ENCODE measurements around the gene FGF18. TPM values are rescaled to one million over a fixed set of nuclear protein-coding genes. Genes with fewer than 3 reads are reported as not detected.

FGF18 gene
- total and polyA plus RNA-seq, 10 of the 15 experiments (the other 5 are each of a cell fraction or from before 2014, with no cell fraction given), result 0.03 to 0.10 (median 0.06) TPM; not detected in 5

DNA sequence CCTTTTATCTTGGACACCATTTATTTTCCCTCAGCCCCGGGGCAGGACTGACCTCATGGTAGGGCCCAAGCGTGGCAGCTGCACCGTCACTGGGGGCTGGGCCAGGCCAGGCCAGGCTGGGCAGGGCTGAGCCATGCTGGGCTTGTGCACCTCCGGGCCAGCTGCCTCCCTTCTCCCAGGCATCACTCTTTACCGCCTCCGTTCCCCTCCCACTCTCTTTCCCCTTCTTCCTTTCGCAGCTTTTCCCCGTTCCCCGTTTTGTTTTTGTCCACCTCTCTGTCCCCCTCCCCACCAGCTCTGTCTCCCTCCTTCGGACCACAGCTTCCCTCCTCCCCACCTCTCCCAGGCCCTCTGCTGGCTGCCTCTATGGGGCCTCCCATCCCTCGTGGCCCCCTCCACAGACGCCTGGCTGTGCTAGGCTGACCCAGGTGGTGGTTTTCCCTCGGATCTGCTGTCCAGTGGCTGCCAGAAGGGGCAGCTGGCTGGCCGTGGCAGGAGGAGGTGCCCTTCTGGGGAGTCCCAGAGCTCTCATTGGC is 17.9 kb downstream of the FGF18 start:
- Histone ChIP-seq H3K27me3 (replicated peaks in 1 of 2; ENCODE audit: control insufficient read depth in 2 of 2, insufficient read depth in 2 of 2, low read length in 1 of 2) (no peaks in the 10 kb centered on the region; a peak in 2 of 4 replicates), H3K79me2 (ENCODE audit: control insufficient read depth, insufficient read depth, low read length) (no peaks in the 10 kb centered on the region), H2AFZ (ENCODE audit: control insufficient read depth, low read depth, low read length) (no peak overlapping the region), H4K20me1 (ENCODE audit: control insufficient read depth, insufficient read depth) (no peaks in the 10 kb centered on the region), H3K27ac (ENCODE audit: control insufficient read depth, insufficient read depth) (no peak overlapping the region), H3K9me3 (replicated peaks; ENCODE audit: control insufficient read depth, insufficient read depth, low read length) (no peaks in the 10 kb centered on the region), H3K4me3 (no peak overlapping the region), H3K4me1 (ENCODE audit: control insufficient read depth, insufficient read depth, low read length) (no peaks in the 10 kb centered on the region), H3K9ac (ENCODE audit: control insufficient read depth, insufficient read depth, low read length) (no peak overlapping the region), H3K4me2 (ENCODE audit: control insufficient read depth, insufficient read depth) (no peak overlapping the region), H3K36me3 (ENCODE audit: control insufficient read depth in 2 of 2, insufficient read depth in 2 of 2, low read length in 1 of 2) (no peaks in the 10 kb centered on the region)
- ChIA-PET RAD21 (ENCODE audit: unreplicated experiment) (no interaction called here), CTCF (no interaction called here), SMC1A (ENCODE audit: uncharacterized antibody, unreplicated experiment) (no interaction called here), POLR2A (no interaction called here)
- WGBS (ENCODE audit: insufficient coverage, insufficient replicate concordance, low lambda C conversion rate, missing lambda C conversion rate), result 18% methylated on average over 10 of the region's 14 CpGs
- DNase-seq (ENCODE audit: low read depth, low spot score) (no peak), FAIRE-seq (no peak), ATAC-seq (no peak)
- intact Hi-C loops (cut with micrococcal nuclease; ENCODE audit: unreplicated experiment), result no loop called here
- in situ Hi-C loops (cut with MboI), result no loop called here
- no TSS peak for BruUV-seq (replicated peaks)
- TF ChIP-seq ZNF24 (IDR thresholded peaks at IDR 0.05), result no peak
- TF ChIP-seq, protein P1, sequence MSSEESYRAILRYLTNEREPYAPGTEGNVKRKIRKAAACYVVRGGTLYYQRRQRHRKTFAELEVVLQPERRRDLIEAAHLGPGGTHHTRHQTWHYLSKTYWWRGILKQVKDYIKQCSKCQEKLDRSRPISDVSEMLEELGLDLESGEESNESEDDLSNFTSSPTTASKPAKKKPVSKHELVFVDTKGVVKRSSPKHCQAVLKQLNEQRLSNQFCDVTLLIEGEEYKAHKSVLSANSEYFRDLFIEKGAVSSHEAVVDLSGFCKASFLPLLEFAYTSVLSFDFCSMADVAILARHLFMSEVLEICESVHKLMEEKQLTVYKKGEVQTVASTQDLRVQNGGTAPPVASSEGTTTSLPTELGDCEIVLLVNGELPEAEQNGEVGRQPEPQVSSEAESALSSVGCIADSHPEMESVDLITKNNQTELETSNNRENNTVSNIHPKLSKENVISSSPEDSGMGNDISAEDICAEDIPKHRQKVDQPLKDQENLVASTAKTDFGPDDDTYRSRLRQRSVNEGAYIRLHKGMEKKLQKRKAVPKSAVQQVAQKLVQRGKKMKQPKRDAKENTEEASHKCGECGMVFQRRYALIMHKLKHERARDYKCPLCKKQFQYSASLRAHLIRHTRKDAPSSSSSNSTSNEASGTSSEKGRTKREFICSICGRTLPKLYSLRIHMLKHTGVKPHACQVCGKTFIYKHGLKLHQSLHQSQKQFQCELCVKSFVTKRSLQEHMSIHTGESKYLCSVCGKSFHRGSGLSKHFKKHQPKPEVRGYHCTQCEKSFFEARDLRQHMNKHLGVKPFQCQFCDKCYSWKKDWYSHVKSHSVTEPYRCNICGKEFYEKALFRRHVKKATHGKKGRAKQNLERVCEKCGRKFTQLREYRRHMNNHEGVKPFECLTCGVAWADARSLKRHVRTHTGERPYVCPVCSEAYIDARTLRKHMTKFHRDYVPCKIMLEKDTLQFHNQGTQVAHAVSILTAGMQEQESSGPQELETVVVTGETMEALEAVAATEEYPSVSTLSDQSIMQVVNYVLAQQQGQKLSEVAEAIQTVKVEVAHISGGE (CRISPR knock-in tag; IDR thresholded peaks at IDR 0.05), result no peak
- no peak for TF ChIP-seq ATF7 (IDR thresholded peaks at IDR 0.05; ENCODE audit: low read depth)
- no peak for TF ChIP-seq HDAC2 (IDR thresholded peaks at IDR 0.05)
- no peak for TF ChIP-seq CEBPB (IDR thresholded peaks at IDR 0.05; ENCODE audit: borderline replicate concordance in 1 of 2, low read depth in 2 of 2, low read length in 2 of 2)
- TF ChIP-seq, protein P2, sequence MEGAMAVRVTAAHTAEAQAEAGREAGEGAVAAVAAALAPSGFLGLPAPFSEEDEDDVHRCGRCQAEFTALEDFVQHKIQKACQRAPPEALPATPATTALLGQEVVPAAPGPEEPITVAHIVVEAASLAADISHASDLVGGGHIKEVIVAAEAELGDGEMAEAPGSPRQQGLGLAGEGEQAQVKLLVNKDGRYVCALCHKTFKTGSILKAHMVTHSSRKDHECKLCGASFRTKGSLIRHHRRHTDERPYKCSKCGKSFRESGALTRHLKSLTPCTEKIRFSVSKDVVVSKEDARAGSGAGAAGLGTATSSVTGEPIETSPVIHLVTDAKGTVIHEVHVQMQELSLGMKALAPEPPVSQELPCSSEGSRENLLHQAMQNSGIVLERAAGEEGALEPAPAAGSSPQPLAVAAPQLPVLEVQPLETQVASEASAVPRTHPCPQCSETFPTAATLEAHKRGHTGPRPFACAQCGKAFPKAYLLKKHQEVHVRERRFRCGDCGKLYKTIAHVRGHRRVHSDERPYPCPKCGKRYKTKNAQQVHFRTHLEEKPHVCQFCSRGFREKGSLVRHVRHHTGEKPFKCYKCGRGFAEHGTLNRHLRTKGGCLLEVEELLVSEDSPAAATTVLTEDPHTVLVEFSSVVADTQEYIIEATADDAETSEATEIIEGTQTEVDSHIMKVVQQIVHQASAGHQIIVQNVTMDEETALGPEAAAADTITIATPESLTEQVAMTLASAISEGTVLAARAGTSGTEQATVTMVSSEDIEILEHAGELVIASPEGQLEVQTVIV (IDR thresholded peaks at IDR 0.05; ENCODE audit: borderline replicate concordance, partially characterized antibody), result no peak
- no peak for TF ChIP-seq ESRRA (IDR thresholded peaks at IDR 0.05; ENCODE audit: low read length)
- no peak for TF ChIP-seq KLF5 (IDR thresholded peaks at IDR 0.05; ENCODE audit: partially characterized antibody)
- TF ChIP-seq MTA2 (IDR thresholded peaks at IDR 0.05; ENCODE audit: low read depth), result no peak
